Lower leg skin (tissue), 4 donors: ENCODE measurements around the gene HDAC7. TPM values are rescaled to one million over a fixed set of nuclear protein-coding genes. Genes with fewer than 3 reads are reported as not detected.

Experiments used
- DNase-seq, 2 donors: peaks; one replicate each; pipeline ENCODE4 v3.0.0-alpha.2; 2019; ENCODE audit warnings: low spot score in 2 of 2
- H3K4me3 ChIP-seq: fragments of 200-600 bp; sonication (generic); 2 replicates; pipeline ENCODE4 v1.5.1; 2017; ENCODE audit warnings: mild to moderate bottlenecking, low read depth; ENCODE audit not compliant: poor library complexity, severe bottlenecking
- CTCF ChIP-seq, 3 donors: fragments of 450-650 bp; IDR thresholded peaks; one replicate each; pipeline ENCODE4 v1.5.1; 2016; ENCODE audit warnings: antibody characterized with exemption in 3 of 3, mild to moderate bottlenecking in 3 of 3, moderate library complexity in 2 of 3
- POLR2A ChIP-seq, 2 donors: fragments of 450-650 bp; IDR thresholded peaks; one replicate each; pipeline ENCODE4 v1.6.1; 2016 to 2017; ENCODE audit warnings: antibody characterized with exemption in 2 of 2, mild to moderate bottlenecking in 1 of 2, moderate library complexity in 1 of 2
- WGBS, 2 donors: methylation state at CpG; one replicate each; pipeline ENCODE4 v1.1.5; 2018; 5-methylcytosine and 5-hydroxymethylcytosine counted together
- intact Hi-C: fragments of 100-400 bp; cut with DNase I; formaldehyde crosslinking; loops from one replicate; pipeline ENCODE4 v1.15.0; 2023; ENCODE audit warnings: low total_unique reads
- total RNA-seq, 4 donors: library from RNA; depleted of rRNA; stranded (reverse); fragments of >200 nt; gene quantifications; one replicate each; pipeline ENCODE4 v1.1.0, GENCODE V29; 2016

The HDAC7 gene
- total RNA-seq, 4 donors from 2014 or later = 56.3 to 114 (median 63.5) TPM

DNA sequence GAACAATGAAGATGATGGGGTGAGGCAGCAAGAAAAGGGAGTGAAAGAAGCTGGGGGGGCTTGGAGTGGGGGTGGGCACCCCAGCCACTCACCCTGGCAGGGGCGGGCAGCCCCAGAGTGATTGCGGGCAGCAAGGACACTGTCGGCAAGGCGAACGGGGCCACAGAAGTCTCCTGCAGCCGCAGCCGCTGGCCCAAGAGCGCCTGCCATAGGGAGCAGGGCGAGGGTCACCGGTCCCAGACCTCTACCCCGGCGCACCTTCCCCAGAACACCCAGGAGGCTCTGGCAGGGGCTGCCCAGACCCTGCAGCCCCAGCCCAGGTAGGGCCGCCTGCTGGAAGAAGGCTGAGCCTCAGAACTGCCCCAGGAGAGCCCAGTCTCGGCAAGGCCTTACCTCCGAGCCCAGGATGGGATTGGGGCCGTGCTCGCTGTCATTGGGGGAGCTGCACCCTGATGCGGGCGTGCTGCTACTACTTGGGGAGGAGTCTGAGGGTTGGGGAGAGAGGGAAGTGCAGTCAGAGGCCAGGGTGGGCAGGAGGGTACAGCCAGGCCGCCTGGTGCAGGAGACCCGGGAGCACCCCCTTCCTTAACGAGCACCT lies 23.8 kb downstream of the HDAC7 start:
- no peak overlapping the region for H3K4me3 ChIP-seq
- TF ChIP-seq POLR2A (IDR thresholded peaks at IDR 0.05) = no peak
- no peak for TF ChIP-seq CTCF (IDR thresholded peaks at IDR 0.05)
- DNase-seq = no peak
- intact Hi-C loops = loop anchor here (5.0 kb wide), 1 partner anchor 41 kb away; no protein-coding TSS in a partner anchor
- 85 to 89% methylated on average over 19 to 22 of the region's 22 CpGs for WGBS, 2 donors

GRCh38 chr12:47795121-47795813 lies 24.4 kb downstream of the HDAC7 start:
- intact Hi-C loops = loop anchor here (5.0 kb wide), 1 partner anchor 42 kb away; no protein-coding TSS in a partner anchor
- WGBS, 2 donors = 92 to 93% methylated on average over 21 of the region's 21 CpGs
- DNase-seq = no peak
- TF ChIP-seq POLR2A (IDR thresholded peaks at IDR 0.05) (no peak), CTCF (IDR thresholded peaks at IDR 0.05) (no peak)
- no peak overlapping the region for H3K4me3 ChIP-seq

- intact Hi-C loops = loop anchor here (5.0 kb wide), 1 partner anchor 43 kb away; no protein-coding TSS in a partner anchor
Measured at GRCh38 chr12:47794679-47795078, 25.0 kb downstream of the HDAC7 start.

DNA sequence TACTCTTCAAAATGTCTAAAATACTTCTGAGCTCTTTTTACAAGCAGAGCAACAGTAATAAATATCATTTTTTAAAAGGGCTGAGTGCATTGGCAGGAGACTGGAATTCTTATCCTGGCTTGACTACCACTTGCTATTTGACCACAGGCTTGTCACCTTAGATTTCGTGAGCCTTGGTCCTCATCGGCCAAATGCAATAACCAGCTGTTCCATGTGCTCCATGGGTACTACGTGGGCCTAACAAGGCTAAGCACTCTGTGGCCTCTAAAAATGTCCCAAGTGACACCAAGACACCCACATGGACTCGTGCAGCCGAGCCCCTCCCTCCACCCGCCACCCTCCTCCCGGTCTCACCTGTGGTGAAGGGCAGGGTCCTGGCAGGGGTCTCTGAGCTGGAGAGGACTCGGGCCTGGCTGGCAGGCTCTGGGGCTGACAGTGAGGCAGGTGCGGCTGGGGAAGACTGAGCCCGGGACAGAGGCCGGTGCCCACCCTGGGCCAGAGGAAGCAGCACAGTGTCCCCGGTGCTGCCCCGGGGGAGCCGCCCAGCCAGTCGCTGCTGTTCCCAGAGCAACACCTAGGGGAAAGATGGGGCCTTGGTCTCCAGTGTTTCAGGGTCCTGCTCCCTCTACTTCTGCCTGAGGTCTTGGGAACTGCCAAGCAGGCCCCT lies 26.6 kb downstream of the HDAC7 start:
- H3K4me3 ChIP-seq = no peak overlapping the region
- DNase-seq = no peak
- intact Hi-C loops = no loop called here
- TF ChIP-seq POLR2A (IDR thresholded peaks at IDR 0.05) = no peak
- no peak for TF ChIP-seq CTCF (IDR thresholded peaks at IDR 0.05)
- WGBS, 2 donors = 79 to 87% methylated on average over 13 to 15 of the region's 15 CpGs

More at GRCh38 chr12:47794679-47795078, 25.0 kb downstream of the HDAC7 start:
- TF ChIP-seq POLR2A (IDR thresholded peaks at IDR 0.05) (no peak), CTCF (IDR thresholded peaks at IDR 0.05) (no peak)
- no peak for DNase-seq
- WGBS, 2 donors = 92 to 95% methylated on average over 9 of the region's 9 CpGs
- no peak overlapping the region for H3K4me3 ChIP-seq

DNA sequence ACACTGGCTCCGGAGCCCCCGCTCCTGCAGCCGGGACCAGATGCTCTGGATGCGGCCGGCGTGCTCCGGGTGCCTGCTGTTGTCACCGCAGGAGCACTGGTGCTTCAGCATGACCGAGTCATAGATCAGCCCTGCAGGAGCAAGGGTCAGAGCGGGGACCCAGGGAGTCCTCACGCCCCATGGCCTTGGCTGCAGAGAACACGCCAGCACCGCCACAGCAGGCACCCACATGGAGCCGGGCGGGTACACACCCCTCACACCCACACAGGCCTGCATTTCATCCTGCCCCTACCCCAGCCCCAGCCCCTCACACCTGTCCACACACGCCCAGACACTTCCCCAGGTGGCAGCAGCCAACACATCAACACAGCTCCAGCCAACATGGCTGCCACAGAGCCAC lies 27.8 kb downstream of the HDAC7 start:
- TF ChIP-seq CTCF (IDR thresholded peaks at IDR 0.05) (no peak), POLR2A (IDR thresholded peaks at IDR 0.05) (no peak)
- no peak for DNase-seq
- H3K4me3 ChIP-seq = no peak overlapping the region
- WGBS, 2 donors = 67 to 91% methylated on average over 12 to 16 of the region's 16 CpGs
- intact Hi-C loops = no loop called here
